DND-41 (cell line): ENCODE results near the gene SCN9A.

Experiments
- ATAC-seq: fragments of 200-7000 bp; cut with Tn5 transposase; 3 replicates; pipeline ENCODE4 v1.9.1; 2021; ENCODE audit warnings: low read depth; ENCODE audit not compliant: insufficient read depth
- DNase-seq: peaks from one replicate; pipeline ENCODE4 v3.0.0-alpha.2; 2020
- H2AFZ ChIP-seq: 2 replicates; pipeline ENCODE4 v1.6.0; 2012; ENCODE audit warnings: low read depth, low read length
- H3K27ac ChIP-seq: 2 replicates; pipeline ENCODE4 v1.5.1; 2012; ENCODE audit warnings: low read length, inconsistent platforms
- H3K27me3 ChIP-seq: fragments of 200-600 bp; sonication (generic); 2 replicates; pipeline ENCODE4 v1.6.0; 2012; ENCODE audit warnings: low read length, mild to moderate bottlenecking, inconsistent platforms; ENCODE audit not compliant: insufficient read depth, poor library complexity
- H3K36me3 ChIP-seq: 2 replicates; pipeline ENCODE4 v1.5.1; 2012; ENCODE audit warnings: low read length, inconsistent platforms; ENCODE audit not compliant: insufficient read depth
- H3K4me1 ChIP-seq: 2 replicates; pipeline ENCODE4 v1.5.1; 2012; ENCODE audit warnings: mild to moderate bottlenecking, low read length; ENCODE audit not compliant: insufficient read depth
- H3K4me2 ChIP-seq: 2 replicates; pipeline ENCODE4 v1.6.0; 2012; ENCODE audit warnings: mild to moderate bottlenecking, moderate library complexity, low read length, inconsistent platforms; ENCODE audit not compliant: insufficient read depth
- H3K4me3 ChIP-seq, 2 experiments: fragments of 200-600 bp in 1 of 2; shearing (Covaris generic) in 1 of 2; 2 replicates each; pipeline ENCODE4 v1.5.1; 2012 to 2016; ENCODE audit warnings: inconsistent platforms in 2 of 2, low read length in 2 of 2, mild to moderate bottlenecking in 2 of 2, low read depth in 1 of 2, moderate library complexity in 1 of 2
- H3K79me2 ChIP-seq: 2 replicates; pipeline ENCODE4 v1.6.0; 2012; ENCODE audit warnings: low read length, inconsistent platforms; ENCODE audit not compliant: insufficient read depth
- H3K9ac ChIP-seq: 2 replicates; pipeline ENCODE4 v1.6.0; 2012; ENCODE audit warnings: low read depth, mild to moderate bottlenecking, inconsistent platforms, low read length, moderate library complexity
- H3K9me3 ChIP-seq: 2 replicates; pipeline ENCODE4 v1.5.1; 2012; ENCODE audit warnings: low read length, moderate library complexity, mild to moderate bottlenecking, inconsistent platforms; ENCODE audit not compliant: insufficient read depth, severe bottlenecking
- H4K20me1 ChIP-seq: 2 replicates; pipeline ENCODE4 v1.6.0; 2012; ENCODE audit warnings: low read length; ENCODE audit not compliant: insufficient read depth
- EZH2 ChIP-seq: IDR thresholded peaks from 3 replicates; pipeline ENCODE4 v1.6.1; 2012; ENCODE audit warnings: borderline replicate concordance, low read depth, mild to moderate bottlenecking, moderate library complexity, low read length, inconsistent platforms; ENCODE audit not compliant: severe bottlenecking
- TF ChIP-seq, protein P1 (sequence below): IDR thresholded peaks from 2 replicates; pipeline ENCODE4 v1.5.1; 2012; ENCODE audit warnings: borderline replicate concordance, low read length, moderate library complexity, mild to moderate bottlenecking; ENCODE audit not compliant: poor library complexity, severe bottlenecking; ENCODE audit errors: extremely low read depth

SCN9A gene

DNA sequence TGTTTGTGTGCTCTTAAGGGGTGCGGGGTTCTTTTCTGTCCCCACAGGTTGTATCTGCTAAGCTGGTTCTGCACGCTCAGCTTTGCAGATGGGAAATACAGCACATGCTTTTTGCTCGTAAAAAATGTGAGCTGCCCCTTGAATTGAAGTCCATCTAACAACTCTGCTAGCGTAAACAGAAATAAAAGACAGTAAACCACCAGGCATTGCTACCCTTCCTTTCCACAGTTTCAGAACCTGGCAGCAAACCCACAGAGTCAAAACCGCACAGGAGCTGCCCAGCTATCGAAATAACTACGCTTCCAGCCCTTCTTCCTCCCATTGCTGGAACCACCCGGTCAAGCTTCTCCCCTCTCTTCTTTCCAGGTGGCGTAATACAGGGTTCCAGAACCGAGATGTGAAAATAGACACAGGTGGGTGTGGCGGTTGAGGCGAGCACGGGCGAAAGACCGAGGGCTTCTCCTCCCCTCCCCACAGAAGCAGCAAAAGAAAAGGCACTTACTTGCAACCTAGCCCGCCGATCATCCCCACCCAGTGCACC is 479 bp downstream of the SCN9A start:
- H3K9ac ChIP-seq: no peak overlapping the region
- H3K4me2 ChIP-seq: no peak overlapping the region
- ATAC-seq (no peak), DNase-seq (no peak)
- H3K27ac ChIP-seq: no peak overlapping the region
- no peaks in the 10 kb centered on the region for H4K20me1 ChIP-seq
- H2AFZ ChIP-seq: no peak overlapping the region
- H3K27me3 ChIP-seq: no peaks in the 10 kb centered on the region
- no peaks in the 10 kb centered on the region for H3K36me3 ChIP-seq
- H3K4me3 ChIP-seq: no peak overlapping the region
- no peaks in the 10 kb centered on the region for H3K79me2 ChIP-seq
- H3K4me1 ChIP-seq: no peaks in the 10 kb centered on the region
- H3K9me3 ChIP-seq: no peaks in the 10 kb centered on the region
- TF ChIP-seq EZH2: no peak
- TF ChIP-seq, protein P1, sequence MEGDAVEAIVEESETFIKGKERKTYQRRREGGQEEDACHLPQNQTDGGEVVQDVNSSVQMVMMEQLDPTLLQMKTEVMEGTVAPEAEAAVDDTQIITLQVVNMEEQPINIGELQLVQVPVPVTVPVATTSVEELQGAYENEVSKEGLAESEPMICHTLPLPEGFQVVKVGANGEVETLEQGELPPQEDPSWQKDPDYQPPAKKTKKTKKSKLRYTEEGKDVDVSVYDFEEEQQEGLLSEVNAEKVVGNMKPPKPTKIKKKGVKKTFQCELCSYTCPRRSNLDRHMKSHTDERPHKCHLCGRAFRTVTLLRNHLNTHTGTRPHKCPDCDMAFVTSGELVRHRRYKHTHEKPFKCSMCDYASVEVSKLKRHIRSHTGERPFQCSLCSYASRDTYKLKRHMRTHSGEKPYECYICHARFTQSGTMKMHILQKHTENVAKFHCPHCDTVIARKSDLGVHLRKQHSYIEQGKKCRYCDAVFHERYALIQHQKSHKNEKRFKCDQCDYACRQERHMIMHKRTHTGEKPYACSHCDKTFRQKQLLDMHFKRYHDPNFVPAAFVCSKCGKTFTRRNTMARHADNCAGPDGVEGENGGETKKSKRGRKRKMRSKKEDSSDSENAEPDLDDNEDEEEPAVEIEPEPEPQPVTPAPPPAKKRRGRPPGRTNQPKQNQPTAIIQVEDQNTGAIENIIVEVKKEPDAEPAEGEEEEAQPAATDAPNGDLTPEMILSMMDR: no peak

DNA sequence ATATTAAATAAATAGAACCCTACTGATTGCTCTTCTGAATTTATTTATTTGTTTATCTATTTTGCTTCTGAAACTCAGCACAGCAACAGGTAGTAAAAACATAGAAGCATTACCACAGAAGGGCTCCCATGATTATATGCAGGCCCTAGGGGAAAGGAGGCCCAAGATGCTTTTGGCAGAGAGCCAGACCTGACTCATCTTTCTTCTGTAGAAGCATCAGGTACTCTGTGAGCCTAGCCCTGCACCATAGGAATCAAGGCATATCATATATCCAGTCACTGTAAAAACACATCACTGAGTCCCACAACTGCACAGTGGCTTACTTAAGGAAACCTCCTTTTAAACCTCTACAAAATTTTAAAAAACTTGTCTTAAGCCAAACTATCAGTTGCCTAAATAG is 1.8 kb downstream of the SCN9A start:
- H3K27ac ChIP-seq: no peak overlapping the region
- H3K4me3 ChIP-seq: no peak overlapping the region
- DNase-seq: no peak

GRCh38 chr2:166373539-166373938 is 2.2 kb downstream of the SCN9A start:
- Histone ChIP-seq H3K79me2 (no peaks in the 10 kb centered on the region), H3K4me2 (no peak overlapping the region), H3K4me1 (no peaks in the 10 kb centered on the region), H3K4me3 (no peak overlapping the region), H3K9ac (no peak overlapping the region), H3K27me3 (no peaks in the 10 kb centered on the region), H3K9me3 (no peaks in the 10 kb centered on the region), H2AFZ (no peak overlapping the region), H3K27ac (no peak overlapping the region), H3K36me3 (no peaks in the 10 kb centered on the region), H4K20me1 (no peaks in the 10 kb centered on the region)
- ATAC-seq (no peak), DNase-seq (no peak)
- TF ChIP-seq, protein P1: no peak
- TF ChIP-seq EZH2: no peak

More for the DNA sequence above, 1.8 kb downstream of the SCN9A start:
- Histone ChIP-seq H3K36me3 (no peaks in the 10 kb centered on the region), H3K79me2 (no peaks in the 10 kb centered on the region), H3K4me2 (no peak overlapping the region), H3K9ac (no peak overlapping the region), H3K4me1 (no peaks in the 10 kb centered on the region), H4K20me1 (no peaks in the 10 kb centered on the region), H3K27me3 (no peaks in the 10 kb centered on the region), H3K9me3 (no peaks in the 10 kb centered on the region), H2AFZ (no peak overlapping the region)
- TF ChIP-seq, protein P1: no peak
- no peak for TF ChIP-seq EZH2
- no peak for ATAC-seq

GRCh38 chr2:166373105-166373504 is 2.6 kb downstream of the SCN9A start:
- ATAC-seq (no peak), DNase-seq (no peak)
- Histone ChIP-seq H3K36me3 (no peaks in the 10 kb centered on the region), H3K4me3 (no peak overlapping the region), H3K9me3 (no peaks in the 10 kb centered on the region), H3K4me1 (no peaks in the 10 kb centered on the region), H3K9ac (no peak overlapping the region), H3K27me3 (no peaks in the 10 kb centered on the region), H4K20me1 (no peaks in the 10 kb centered on the region), H2AFZ (no peak overlapping the region), H3K79me2 (no peaks in the 10 kb centered on the region), H3K27ac (no peak overlapping the region), H3K4me2 (no peak overlapping the region)
- TF ChIP-seq, protein P1: no peak
- TF ChIP-seq EZH2: no peak
